GM21528 (cell line): ENCODE data around the gene NOXO1.

ENCODE experiments used
- ATAC-seq: cut with Tn5 transposase; IDR thresholded peaks from one replicate; pipeline ENCODE4 v1.9.1; 2021; ENCODE audit warnings: mild to moderate bottlenecking, moderate library complexity; ENCODE audit not compliant: unreplicated experiment, low FRiP score

NOXO1 gene

DNA sequence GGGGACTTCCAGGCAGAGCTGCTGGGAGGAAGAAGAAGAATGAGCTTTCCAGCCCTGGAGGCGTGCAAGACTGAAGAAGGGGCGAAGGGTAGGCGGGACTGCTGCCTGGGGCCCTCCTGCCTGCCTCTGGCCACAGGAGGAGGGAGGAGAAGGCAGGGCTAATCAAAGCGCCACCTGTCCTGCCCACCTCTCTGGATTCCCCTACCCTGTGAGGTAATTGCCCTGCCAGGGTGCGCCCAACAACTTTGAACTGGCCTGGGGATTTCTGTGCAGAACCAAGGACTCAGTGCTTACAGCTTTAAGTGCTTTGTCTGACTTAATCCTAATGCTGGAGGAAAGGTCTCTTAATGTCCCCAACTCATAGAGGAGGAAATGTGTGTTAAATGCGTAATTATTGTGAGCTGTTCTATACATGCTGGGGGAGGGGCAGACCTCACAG is at the start of gene NOXO1:
Gene NOXO1, minus strand, starts transcription at position 72 of the 439 bp plus-strand sequence. CDS start 290 bp downstream, outside the sequence.
- ATAC-seq, result no peak

DNA sequence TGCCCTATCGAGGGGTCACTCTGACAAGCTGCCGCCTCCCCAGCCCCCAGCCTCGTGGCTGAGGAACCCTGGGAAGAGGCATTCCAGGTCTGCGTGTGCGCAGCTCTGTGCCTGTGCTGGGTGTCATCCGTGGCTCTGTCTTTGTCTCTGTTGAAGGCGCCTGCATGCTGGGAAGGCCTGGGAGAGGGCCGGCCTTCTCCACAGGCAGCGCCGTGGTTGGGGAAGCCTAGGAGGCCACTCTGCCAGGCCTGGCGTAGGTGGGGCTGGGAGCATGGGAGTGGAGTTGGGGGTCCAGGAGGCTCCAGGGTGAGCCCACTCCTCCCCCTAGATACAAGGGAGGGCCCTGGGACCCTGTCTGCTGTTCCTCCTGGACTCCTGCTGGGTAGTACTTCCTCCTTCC is 48.8 kb upstream of the NOXO1 start:
- no peak for ATAC-seq

DNA sequence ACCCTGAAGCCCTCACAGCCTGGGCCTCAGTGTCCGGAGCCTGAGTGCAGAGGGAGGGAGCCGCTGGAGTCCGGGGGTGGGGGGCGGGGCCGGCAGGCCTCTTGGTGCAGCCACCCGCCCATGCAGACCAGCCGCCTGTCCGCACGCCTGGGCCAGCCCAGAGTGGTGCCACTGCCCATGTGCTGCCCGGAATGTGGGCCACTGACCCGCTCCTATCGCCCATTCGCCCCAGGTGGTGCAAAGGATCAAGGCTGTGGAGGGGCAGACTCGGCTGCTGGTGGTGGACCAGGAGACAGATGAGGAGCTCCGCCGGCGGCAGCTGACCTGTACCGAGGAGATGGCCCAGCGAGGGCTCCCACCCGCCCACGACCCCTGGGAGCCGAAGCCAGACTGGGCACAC is 48.1 kb upstream of the NOXO1 start:
- no peak for ATAC-seq

DNA sequence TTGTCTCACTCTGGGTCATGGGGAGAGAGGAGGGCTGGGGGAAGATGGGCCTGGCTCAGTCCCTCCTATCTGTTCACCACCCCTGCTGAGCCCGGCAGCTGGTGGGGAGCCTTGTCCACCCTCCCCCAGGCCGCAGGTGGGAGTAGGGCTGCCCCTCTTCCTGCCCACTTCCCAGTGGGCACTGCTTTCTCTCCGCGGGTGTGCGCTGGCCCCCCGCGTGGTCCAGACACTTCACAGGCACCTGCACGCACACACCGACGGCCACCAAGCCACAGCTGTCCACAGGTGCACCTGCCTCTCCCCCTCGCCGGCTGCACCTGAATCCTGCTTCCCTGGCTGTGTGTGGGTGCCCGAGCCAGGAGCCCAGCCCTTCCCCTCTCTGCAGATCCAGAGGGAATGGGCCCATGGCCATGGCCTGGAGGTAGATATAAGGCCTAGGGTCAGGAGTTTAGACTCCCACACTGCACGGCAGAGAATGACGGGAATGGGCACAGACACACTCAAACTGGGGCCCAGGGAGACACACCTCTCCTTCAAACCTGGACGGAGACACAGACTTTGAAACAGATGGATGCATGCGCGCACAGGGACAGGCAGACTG is 47.5 kb upstream of the NOXO1 start:
- ATAC-seq, result no peak

DNA sequence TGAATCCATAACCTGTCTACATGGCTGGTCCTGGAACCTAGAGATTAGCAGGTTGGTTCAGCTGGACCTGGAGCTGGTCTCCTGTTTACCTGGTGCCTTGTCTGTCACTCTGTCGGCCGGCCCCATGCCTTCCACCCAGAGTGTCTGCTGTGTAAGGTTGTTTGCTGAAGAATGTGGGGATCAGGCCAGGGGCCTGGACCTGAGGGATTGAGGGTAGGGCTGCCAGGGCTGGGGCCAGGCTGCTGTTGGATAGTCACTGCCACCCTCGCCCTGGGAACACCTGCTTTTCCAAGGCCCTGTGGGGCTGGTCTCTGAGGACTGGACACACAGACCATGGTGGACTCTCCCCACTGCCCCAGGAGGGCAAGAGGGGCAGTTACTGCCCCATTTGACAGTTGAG is 46.9 kb upstream of the NOXO1 start:
- no peak for ATAC-seq

DNA sequence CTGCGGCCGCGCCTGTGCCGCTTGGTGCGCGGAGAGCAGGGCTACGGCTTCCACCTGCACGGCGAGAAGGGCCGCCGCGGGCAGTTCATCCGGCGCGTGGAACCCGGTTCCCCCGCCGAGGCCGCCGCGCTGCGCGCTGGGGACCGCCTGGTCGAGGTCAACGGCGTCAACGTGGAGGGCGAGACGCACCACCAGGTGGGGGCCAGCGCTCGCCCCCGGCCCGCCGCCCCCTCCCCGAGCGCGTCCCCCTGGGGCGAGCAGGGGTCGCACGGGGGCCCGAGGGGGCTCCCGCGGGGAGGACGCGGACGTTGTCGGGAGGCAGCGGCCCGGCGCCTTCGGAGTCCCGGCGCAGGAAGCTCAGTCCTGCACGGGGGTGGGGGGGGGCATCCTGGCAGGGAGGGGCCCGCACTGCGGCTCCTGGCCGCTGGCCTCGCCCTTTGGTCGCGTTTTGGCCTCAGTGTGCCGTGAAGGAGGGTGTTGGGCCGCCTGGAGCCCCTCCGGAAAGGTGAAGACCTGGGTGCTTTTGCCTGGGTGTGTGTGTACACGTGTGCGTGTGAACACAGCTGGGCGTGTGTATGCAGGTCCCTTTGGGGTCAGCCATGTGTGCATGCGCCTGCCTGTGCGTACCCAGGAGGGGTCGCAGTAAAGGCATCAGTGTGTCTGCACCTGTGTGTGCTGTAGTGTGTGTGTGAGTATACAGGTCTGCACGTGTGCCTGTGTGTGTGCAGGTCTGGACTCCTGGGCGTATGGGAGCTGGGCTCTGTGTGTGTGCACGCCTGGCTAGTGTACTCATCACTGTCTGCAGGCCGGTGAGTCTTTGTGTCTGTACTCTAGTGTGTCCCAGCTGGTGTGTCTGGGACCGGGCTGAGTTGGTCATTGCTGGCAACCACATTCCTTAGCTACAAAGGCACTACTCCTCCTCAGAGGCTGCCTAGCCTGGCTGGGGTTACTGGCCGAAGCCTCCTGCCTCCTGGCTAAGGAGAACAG is 46.0 kb upstream of the NOXO1 start:
- ATAC-seq, result no peak

- ATAC-seq, result no peak
These were observed 45.3 kb upstream of the NOXO1 start, which contains the start of gene NHERF2 for GRCh38 chr16:2026461-2027023. Gene NHERF2, plus strand, starts transcription at chr16:2026902. Its CDS starts 104 bp downstream, at chr16:2027006.

DNA sequence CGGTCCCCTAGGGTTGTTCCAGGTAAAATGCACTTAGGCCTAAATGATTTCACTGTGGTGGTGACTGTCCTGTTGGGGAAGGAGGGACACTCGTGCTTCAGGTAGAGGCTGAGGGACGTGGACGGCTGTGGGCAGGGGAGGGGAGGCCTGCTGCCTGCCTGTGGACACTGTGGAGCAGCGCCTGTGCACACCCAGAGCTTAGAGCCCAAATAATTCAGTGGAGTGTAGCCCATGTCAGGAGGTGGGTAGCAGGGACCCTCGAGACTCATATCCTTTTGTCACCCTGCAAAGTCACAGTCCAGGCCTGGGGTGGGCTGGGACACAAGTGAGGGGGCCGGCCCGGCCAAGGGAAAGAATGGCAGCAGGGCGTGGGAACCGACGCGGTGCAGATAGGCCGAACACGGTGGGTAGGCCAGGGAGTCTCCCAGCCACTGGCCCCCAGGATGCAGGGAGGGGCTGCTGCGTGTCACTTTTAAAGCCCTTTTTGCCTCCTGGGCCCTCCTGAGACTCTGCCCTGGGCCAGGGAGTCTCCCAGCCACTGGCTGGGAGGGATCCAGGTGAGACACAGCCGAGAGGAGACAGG is 44.7 kb upstream of the NOXO1 start:
- no peak for ATAC-seq

DNA sequence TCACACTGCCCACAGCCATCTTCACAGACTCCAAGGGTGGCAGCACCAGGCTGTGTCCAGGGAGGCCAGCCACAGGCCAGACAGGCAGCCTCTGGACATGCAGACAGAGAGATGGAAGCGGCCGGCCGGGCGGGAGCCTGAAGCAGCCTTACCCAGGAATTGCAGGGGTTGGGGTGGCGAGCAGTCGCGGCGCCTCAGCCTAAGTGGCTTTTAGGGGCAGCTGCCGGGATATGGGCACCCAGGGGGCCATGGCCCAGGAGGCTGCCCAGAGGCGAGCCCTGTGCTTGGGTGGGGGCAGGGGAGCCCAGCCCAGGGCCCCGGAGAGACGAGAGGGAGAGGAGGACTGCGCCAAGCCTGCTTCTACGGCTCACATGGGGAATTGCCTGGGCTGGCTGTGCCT is 44.0 kb upstream of the NOXO1 start:
- no peak for ATAC-seq

DNA sequence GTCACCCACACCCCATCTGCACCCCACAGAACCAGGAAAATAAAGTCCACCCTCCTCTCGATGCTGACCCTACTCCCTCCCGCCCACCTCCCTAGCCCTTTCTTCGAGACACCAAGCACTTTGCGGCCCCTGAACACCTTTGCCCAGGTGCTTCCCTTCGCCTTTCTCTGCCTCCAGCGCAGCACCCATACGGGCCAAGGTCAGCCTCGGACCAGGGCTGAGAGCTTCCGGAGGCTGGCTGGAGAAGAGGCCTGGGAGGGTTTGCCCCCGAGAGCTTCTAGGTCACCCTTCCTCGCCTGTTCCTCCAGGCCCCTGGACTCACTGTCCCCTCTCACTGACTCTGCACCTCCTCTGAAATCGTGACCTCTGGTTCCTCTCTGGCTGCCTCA is 42.8 kb upstream of the NOXO1 start:
- ATAC-seq, result no peak

GRCh38 chr16:2023092-2024031 is 42.1 kb upstream of the NOXO1 start:
- ATAC-seq, result peak; percentile 59

GRCh38 chr16:2022723-2023091 is 41.4 kb upstream of the NOXO1 start:
- ATAC-seq, result peak; percentile 17

GRCh38 chr16:2019921-2020831 is 38.9 kb upstream of the NOXO1 start:
- no peak for ATAC-seq

DNA sequence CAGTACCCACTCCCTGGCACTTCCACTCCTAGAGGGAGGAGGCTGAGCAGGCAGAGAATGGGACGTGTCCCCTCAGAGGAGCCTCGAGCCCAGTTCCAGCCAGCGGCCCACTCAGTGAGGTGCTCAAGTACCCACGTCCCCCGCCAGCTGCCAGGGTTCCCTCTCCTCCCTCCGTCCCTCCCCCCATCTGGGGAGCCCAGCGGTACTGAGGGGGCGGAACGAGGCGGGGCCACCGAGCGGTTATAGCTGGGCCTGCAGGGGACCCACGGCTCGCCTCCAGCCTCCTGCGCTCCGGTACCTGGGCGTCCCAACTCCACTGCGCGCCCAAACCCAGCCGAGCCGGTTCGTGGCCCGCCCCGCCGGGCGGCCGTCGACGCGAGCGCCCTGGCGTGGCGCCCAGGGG is 38.2 kb upstream of the NOXO1 start, which contains the start of gene NPW:
Gene NPW, plus strand, starts transcription at position 268 of the 403 bp plus-strand sequence.
- ATAC-seq, result no peak

DNA sequence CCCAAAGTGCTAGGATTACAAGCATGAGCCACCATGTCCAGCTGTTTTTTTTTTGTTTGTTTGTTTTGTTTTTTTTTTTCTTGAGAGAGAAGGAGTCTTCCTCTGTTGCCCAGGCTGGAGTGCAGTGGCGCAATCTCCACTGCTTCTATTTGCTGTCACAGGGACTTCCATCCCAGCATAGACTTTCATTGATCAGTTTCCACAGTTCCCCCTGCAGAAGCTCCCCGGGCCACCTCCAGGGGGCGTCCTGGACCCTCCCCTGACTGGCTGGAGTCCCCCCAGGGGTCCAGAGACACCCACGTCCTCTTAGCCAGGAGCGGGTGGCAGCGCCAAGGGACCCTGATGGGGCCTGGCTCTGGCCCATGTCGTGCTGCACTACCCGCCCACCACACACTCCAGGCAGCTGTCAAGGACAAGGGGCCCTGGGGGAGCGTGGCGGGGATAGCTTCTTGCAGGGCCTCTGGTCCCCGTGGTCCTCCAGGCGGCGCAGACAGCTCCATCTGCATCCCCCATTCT is 35.2 kb upstream of the NOXO1 start:
- no peak for ATAC-seq

DNA sequence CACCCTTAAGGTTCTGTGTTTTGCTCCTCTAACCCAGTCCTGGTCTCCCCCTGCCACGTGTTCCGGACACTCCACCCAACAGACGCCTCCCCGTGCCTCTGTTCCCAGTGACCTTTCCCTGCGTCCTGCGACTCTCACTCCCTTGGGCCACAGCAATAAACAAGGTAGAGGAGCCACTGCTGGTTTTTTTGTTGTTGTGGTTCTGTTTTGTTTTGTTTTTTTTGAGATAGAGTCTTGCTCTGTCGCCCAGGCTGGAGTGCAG is 34.6 kb upstream of the NOXO1 start:
- no peak for ATAC-seq

- no peak for ATAC-seq
These were observed 34.1 kb upstream of the NOXO1 start for GRCh38 chr16:2015117-2015946.

GRCh38 chr16:2013527-2013926 is 32.3 kb upstream of the NOXO1 start:
- ATAC-seq, result no peak
